GM18505 (cell line): ENCODE data around the gene RAC2.
A peak's percentile ranks its signal among the peaks of the same experiment; 100 is the strongest.

Source experiments
- ATAC-seq: cut with Tn5 transposase; IDR thresholded peaks from one replicate; pipeline ENCODE4 v1.9.1; 2021; ENCODE audit not compliant: unreplicated experiment
- POLR2A ChIP-seq: IDR thresholded peaks from 4 replicates; pipeline ENCODE4 v1.6.1; 2011; ENCODE audit warnings: borderline replicate concordance; ENCODE audit not compliant: insufficient read depth, insufficient read length; ENCODE audit errors: extremely low read depth

The RAC2 gene

GRCh38 chr22:37230673-37231405 lies 13.2 kb downstream of the RAC2 start:
- TF ChIP-seq POLR2A = no peak
- ATAC-seq = peak; percentile 45

- ATAC-seq = no peak
- TF ChIP-seq POLR2A = peak; percentile 53
These were observed 14.0 kb downstream of the RAC2 start for GRCh38 chr22:37229805-37230672.

DNA sequence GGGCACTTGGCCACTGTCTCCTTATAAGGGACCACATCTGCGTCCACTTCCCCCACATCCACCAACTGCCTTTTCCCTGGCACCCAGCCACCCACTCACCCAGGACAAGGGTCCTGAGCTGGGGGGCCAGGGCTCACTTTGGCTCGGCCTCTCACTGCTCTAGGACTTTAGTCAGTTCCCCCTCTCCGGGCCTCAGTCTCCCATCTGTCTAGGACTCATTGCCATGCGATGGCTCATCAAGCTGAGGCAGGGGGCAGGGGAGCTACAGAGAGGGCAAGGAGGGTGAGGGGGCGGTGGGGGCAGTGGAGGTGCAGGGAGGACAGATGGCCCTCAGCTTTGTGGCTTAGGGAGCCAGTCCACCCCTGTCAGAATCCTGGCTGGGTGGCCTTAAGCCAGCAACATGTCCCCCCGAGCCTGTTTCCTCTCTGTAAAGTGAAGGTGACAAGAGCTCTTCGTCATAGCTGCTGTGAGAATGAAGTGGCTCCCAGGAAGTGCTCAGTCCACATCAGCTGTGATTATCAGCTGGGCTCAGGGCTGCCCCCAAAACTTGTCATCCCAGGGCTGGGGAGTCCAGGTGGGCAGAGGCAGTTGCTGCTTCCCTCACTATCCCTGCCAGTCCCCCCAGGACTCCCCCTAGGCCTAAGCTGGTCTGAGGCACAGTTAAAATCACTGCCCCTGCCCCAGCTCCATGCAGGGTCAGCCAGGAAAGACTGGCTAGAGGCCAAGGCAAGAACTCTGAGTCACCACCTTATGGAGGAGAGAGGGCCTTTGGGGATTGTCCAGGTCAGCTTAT lies 14.9 kb downstream of the RAC2 start:
- no peak for TF ChIP-seq POLR2A
- no peak for ATAC-seq

GRCh38 chr22:37228106-37229011 lies 15.7 kb downstream of the RAC2 start:
- no peak for TF ChIP-seq POLR2A
- no peak for ATAC-seq

- TF ChIP-seq POLR2A = no peak
- ATAC-seq = no peak
These were observed 17.6 kb downstream of the RAC2 start for GRCh38 chr22:37226514-37226913.

- TF ChIP-seq POLR2A = no peak
- no peak for ATAC-seq
These were observed 18.0 kb downstream of the RAC2 start for GRCh38 chr22:37226087-37226486.

- no peak for ATAC-seq
- no peak for TF ChIP-seq POLR2A
These were observed 18.6 kb downstream of the RAC2 start for GRCh38 chr22:37225481-37225880.

- TF ChIP-seq POLR2A = peak; percentile 27
- no peak for ATAC-seq
These were observed 19.2 kb downstream of the RAC2 start for GRCh38 chr22:37224757-37225420.

DNA sequence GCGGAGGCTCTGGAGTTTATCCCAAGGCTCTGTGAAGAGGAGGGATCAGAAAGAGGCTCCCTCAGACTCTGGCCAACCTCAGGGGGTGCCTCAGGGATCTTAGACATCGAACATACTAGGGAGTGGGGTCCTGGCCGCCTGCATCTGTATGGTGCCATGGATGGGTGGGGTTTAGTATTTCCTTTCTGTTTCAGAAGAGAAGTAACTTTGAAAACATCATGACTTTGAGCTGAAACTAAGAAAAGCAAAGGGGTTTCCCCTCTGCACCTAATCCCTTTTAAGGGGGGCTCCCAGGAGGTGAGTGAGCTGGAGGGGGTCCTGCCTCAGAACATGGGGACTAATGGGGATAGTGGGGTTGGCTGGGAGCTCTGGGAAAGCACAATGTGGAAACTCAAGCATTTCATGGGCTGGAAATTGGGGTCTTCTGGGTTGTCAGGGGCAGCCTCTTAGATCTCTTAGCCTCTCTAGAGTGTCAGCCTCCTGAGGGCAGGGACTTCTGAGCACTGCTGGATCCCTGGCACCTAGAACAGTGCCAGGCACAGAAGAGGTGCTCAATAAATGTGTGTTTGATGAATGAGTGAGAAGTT lies 20.0 kb downstream of the RAC2 start:
- TF ChIP-seq POLR2A = peak; percentile 1
- no peak for ATAC-seq

GRCh38 chr22:37222440-37222971 lies 21.6 kb downstream of the RAC2 start:
- TF ChIP-seq POLR2A = peak; percentile 25
- ATAC-seq = no peak
